HepG2 (cell line): ENCODE data around the gene GAL3ST3. TPM values are rescaled to one million over a fixed set of nuclear protein-coding genes. Genes with fewer than 3 reads are reported as not detected.

Source experiments
- ATAC-seq: fragments of 200-7000 bp; cut with Tn5 transposase; 3 replicates; pipeline ENCODE4 v1.9.1; 2020; ENCODE audit warnings: mild to moderate bottlenecking, moderate library complexity
- BruUV-seq: library from RNA; stranded (reverse); fragments of 400-500 nt; replicated peaks from 2 replicates; lab custom pipeline; 2021; lab: Mats Ljungman, UMichigan
- CTCF ChIA-PET: fragments of 300-600 bp; formaldehyde crosslinking; extraction: SDS; loops from one replicate; lab custom pipeline; 2021; ENCODE audit warnings: low total read pairs, inconsistent platforms, low intra/inter-chr PET ratio; lab: Yijun Ruan, JAX
- POLR2A ChIA-PET: fragments of 350-600 bp; sonication (Branson Sonifier 250); formaldehyde crosslinking; loops from one replicate; lab custom pipeline; 2020; ENCODE audit warnings: antibody characterized with exemption, inconsistent platforms; lab: Yijun Ruan, JAX
- DNase-seq: peaks from one replicate; pipeline ENCODE4 v3.0.0-alpha.2; 2015; ENCODE audit warnings: low spot score
- FAIRE-seq: peaks from 3 replicates; lab custom pipeline; 2011; peaks lifted over from hg19 to GRCh38; lab: Jason Lieb, UNC
- H2AFZ ChIP-seq: one replicate; pipeline ENCODE4 v1.6.1; 2011; ENCODE audit warnings: low read length, inconsistent platforms
- H3K27ac ChIP-seq: fragments of 300-600 bp; 3 replicates; pipeline ENCODE4 v1.8.0; 2011; ENCODE audit warnings: mixed run types, mild to moderate bottlenecking, mixed read lengths, low read length, inconsistent platforms; ENCODE audit not compliant: insufficient read depth; ENCODE audit errors: extremely low read length
- H3K27me3 ChIP-seq, 2 experiments: fragments of 200-600 bp in 1 of 2; 2 replicates in 1 of 2; 3 replicates in 1 of 2; pipeline versions ENCODE4 v1.6.0 to v1.8.0; 2011; ENCODE audit warnings: low read length in 2 of 2, mild to moderate bottlenecking in 2 of 2, moderate library complexity in 2 of 2, inconsistent platforms in 1 of 2; ENCODE audit not compliant: insufficient read depth in 2 of 2, control insufficient read depth in 1 of 2
- H3K36me3 ChIP-seq, 2 experiments: fragments of 200-600 bp in 1 of 2; replicated peaks in 1 of 2; 2 replicates in 1 of 2; 3 replicates in 1 of 2; pipeline versions ENCODE4 v1.5.1 to v1.8.0; 2011; ENCODE audit warnings: low read length in 2 of 2, inconsistent platforms in 1 of 2; ENCODE audit not compliant: insufficient read depth in 2 of 2, control insufficient read depth in 1 of 2
- H3K4me1 ChIP-seq: 2 replicates; pipeline ENCODE4 v1.5.1; 2012; ENCODE audit warnings: low read length, inconsistent platforms; ENCODE audit not compliant: insufficient read depth
- H3K4me2 ChIP-seq: 2 replicates; pipeline ENCODE4 v1.6.0; 2011; ENCODE audit warnings: low read depth, low read length, inconsistent platforms
- H3K4me3 ChIP-seq, 3 experiments: fragments of 200-600 bp in 1 of 3; sonication (generic), shearing (Covaris generic) in 1 of 3; replicated peaks in 1 of 3; 2 replicates each; pipeline ENCODE4 v1.5.1; 2011 to 2016; ENCODE audit warnings: low read length in 3 of 3, inconsistent platforms in 2 of 3, low read depth in 2 of 3, mild to moderate bottlenecking in 2 of 3, control low read depth in 1 of 3, mixed read lengths in 1 of 3; ENCODE audit not compliant: insufficient read depth in 1 of 3
- H3K79me2 ChIP-seq: one replicate; pipeline ENCODE4 v1.6.1; 2011; ENCODE audit warnings: low read length, inconsistent platforms; ENCODE audit not compliant: insufficient read depth
- H3K9ac ChIP-seq: 2 replicates; pipeline ENCODE4 v1.6.0; 2011; ENCODE audit warnings: mild to moderate bottlenecking, low read depth, low read length, inconsistent platforms; ENCODE audit not compliant: insufficient read depth
- H3K9me3 ChIP-seq: 2 replicates; pipeline ENCODE4 v1.5.1; 2012; ENCODE audit warnings: mild to moderate bottlenecking, low read length
- H4K20me1 ChIP-seq: 2 replicates; pipeline ENCODE4 v1.6.0; 2011; ENCODE audit warnings: inconsistent platforms, mild to moderate bottlenecking, low read length, moderate library complexity; ENCODE audit not compliant: insufficient read depth
- AGO2 ChIP-seq: fragments of 200-400 bp; formaldehyde crosslinking; optimal IDR thresholded peaks from 2 replicates; pipeline ENCODE3; 2017; ENCODE audit warnings: mild to moderate bottlenecking, low read depth, low read length, moderate library complexity
- BCLAF1 ChIP-seq: fragments of 450-650 bp; IDR thresholded peaks from 2 replicates; pipeline ENCODE4 v1.6.1; 2017; ENCODE audit warnings: mild to moderate bottlenecking
- DBP ChIP-seq: sonication (generic); formaldehyde crosslinking; IDR thresholded peaks from 2 replicates; pipeline ENCODE4 v1.4.0; 2020; ENCODE audit warnings: missing genetic modification reagents; ENCODE audit errors: not compliant biosample characterization
- FLYWCH1 ChIP-seq: sonication (generic); formaldehyde crosslinking; IDR thresholded peaks from 2 replicates; pipeline ENCODE4 v1.8.1; 2023; ENCODE audit warnings: mild to moderate bottlenecking, missing genetic modification reagents
- MAF1 ChIP-seq: sonication (generic); formaldehyde crosslinking; IDR thresholded peaks from 2 replicates; pipeline ENCODE4 v1.5.0; 2020; ENCODE audit warnings: missing genetic modification reagents, borderline replicate concordance
- RELA ChIP-seq: sonication (generic); formaldehyde crosslinking; IDR thresholded peaks from 2 replicates; pipeline ENCODE4 v1.4.0; 2020; ENCODE audit warnings: missing genetic modification reagents
- TCF7 ChIP-seq: sonication (generic); IDR thresholded peaks from 2 replicates; pipeline ENCODE4 v1.6.1; 2016; ENCODE audit warnings: antibody characterized with exemption, low read depth
- ZBTB21 ChIP-seq: sonication (generic); formaldehyde crosslinking; IDR thresholded peaks from 2 replicates; pipeline ENCODE4 v1.4.0; 2020; ENCODE audit warnings: missing genetic modification reagents
- ZGPAT ChIP-seq: IDR thresholded peaks from 2 replicates; pipeline ENCODE4 v1.6.1; 2016; ENCODE audit warnings: mild to moderate bottlenecking
- ZMAT3 ChIP-seq: sonication (generic); formaldehyde crosslinking; conservative IDR thresholded peaks from 2 replicates; pipeline ENCODE4 v1.7.0; 2021; ENCODE audit warnings: missing genetic modification reagents
- ZNF264 ChIP-seq: sonication (generic); formaldehyde crosslinking; IDR thresholded peaks from 2 replicates; pipeline ENCODE4 v1.4.0; 2020; ENCODE audit warnings: missing genetic modification reagents
- ZNF30 ChIP-seq: sonication (generic); formaldehyde crosslinking; IDR thresholded peaks from 2 replicates; pipeline ENCODE4 v1.5.0; 2020; ENCODE audit warnings: mild to moderate bottlenecking, missing genetic modification reagents
- ZNF784 ChIP-seq: sonication (generic); formaldehyde crosslinking; IDR thresholded peaks from 2 replicates; pipeline ENCODE4 v1.5.1; 2020; ENCODE audit warnings: missing genetic modification reagents, mild to moderate bottlenecking, borderline replicate concordance
- WGBS: methylation state at CpG from one replicate; pipeline ENCODE4 v1.1.6; 2017; ENCODE audit warnings: low lambda C conversion rate; 5-methylcytosine and 5-hydroxymethylcytosine counted together
- in situ Hi-C: cut with HindIII; loops from 2 replicates; pipeline ENCODE4 v1.10.0; 2017; ENCODE audit warnings: low pct_unique_long_range_greater_than_20kb; ENCODE audit not compliant: extremely low pct_ligation_motif_present
- intact Hi-C: fragments of 100-400 bp; cut with micrococcal nuclease; formaldehyde crosslinking; loops from one replicate; pipeline ENCODE4 v1.10.0; 2022; ENCODE audit not compliant: unreplicated experiment
- polyA plus RNA-seq, 8 experiments: library from polyadenylated mRNA; depleted of rRNA in 3 of 8; stranded (reverse) in 7 of 8; unstranded in 1 of 8; fragments of >200 nt; fragmentation: Illumina TruSeq in 4 of 8; extraction: Trizol in 4 of 8; gene quantifications; 2 replicates each; pipeline versions ENCODE4 v1.2.1 to v1.2.3, GENCODE V29; 2011 to 2016; ENCODE audit warnings: low read depth in 4 of 8, missing spikeins in 1 of 8, mixed read lengths in 1 of 8; ENCODE audit not compliant: insufficient read depth in 1 of 8
- total RNA-seq, 5 experiments: library from RNA; depleted of rRNA; stranded (reverse); fragments of >200 nt; fragmentation: Illumina TruSeq; extraction: Trizol; gene quantifications; 2 replicates each; pipeline ENCODE4 v1.2.3, GENCODE V29; 2016; ENCODE audit warnings: low read depth in 1 of 5

The GAL3ST3 gene
- total and polyA plus RNA-seq, 2 of the 13 experiments (the other 11 are each of a cell fraction or from before 2014, with no cell fraction given) = not detected

GRCh38 chr11:66007201-66007634 is 41.7 kb downstream of the GAL3ST3 start:
- TF ChIP-seq ZGPAT = no peak
- peak; percentile 13 for TF ChIP-seq AGO2
- TF ChIP-seq ZNF784 (CRISPR knock-in tag) = no peak

GRCh38 chr11:66006891-66007176 is 42.1 kb downstream of the GAL3ST3 start:
- Histone ChIP-seq H3K27me3 (peaks cover 4 to 17% of the 10 kb centered on the region in 2 experiments; a peak in 4 of 5 replicates), H3K9me3 (no peaks in the 10 kb centered on the region), H3K9ac (no peak overlapping the region), H3K4me3 (no peak overlapping the region), H3K36me3 (peaks cover 1 to 7% of the 10 kb centered on the region in 2 experiments; a peak in 3 of 5 replicates), H4K20me1 (no peaks in the 10 kb centered on the region), H3K27ac (no peak overlapping the region), H3K4me1 (peaks cover 31% of the 10 kb centered on the region), H2AFZ (no peak overlapping the region), H3K4me2 (no peak overlapping the region), H3K79me2 (peaks cover 11% of the 10 kb centered on the region)
- BruUV-seq = no TSS peak
- ChIA-PET CTCF (no interaction called here), POLR2A (interaction anchor here (0.6 kb wide), 1 partner anchor 13 kb away, joined by 4 read pairs; no protein-coding TSS in a partner anchor)
- DNase-seq (no peak), FAIRE-seq (no peak), ATAC-seq (no peak)
- WGBS = 90% methylated on average over 2 of the region's 4 CpGs
- intact Hi-C loops = no loop called here
- in situ Hi-C loops = no loop called here
- no peak for TF ChIP-seq ZNF30 (CRISPR knock-in tag)
- TF ChIP-seq TCF7 = no peak
- TF ChIP-seq FLYWCH1 = no peak
- no peak for TF ChIP-seq BCLAF1
- no peak for TF ChIP-seq ZBTB21 (CRISPR knock-in tag)
- TF ChIP-seq MAF1 (CRISPR knock-in tag) = no peak
- no peak for TF ChIP-seq RELA (CRISPR knock-in tag)
- TF ChIP-seq DBP = no peak
- TF ChIP-seq ZNF264 = no peak
- TF ChIP-seq ZMAT3 = no peak

More at GRCh38 chr11:66007201-66007634, 41.7 kb downstream of the GAL3ST3 start:
- H3K79me2 ChIP-seq = peaks cover 10% of the 10 kb centered on the region
- no peak overlapping the region for H3K4me3 ChIP-seq
- in situ Hi-C loops (no loop called here), intact Hi-C loops (no loop called here)
- H2AFZ ChIP-seq = no peak overlapping the region
- H3K4me1 ChIP-seq = peaks cover 31% of the 10 kb centered on the region
- ChIA-PET POLR2A (interaction anchor here (0.6 kb wide), 1 partner anchor 12 kb away, joined by 4 read pairs; no protein-coding TSS in a partner anchor), CTCF (no interaction called here)
- FAIRE-seq (no peak), ATAC-seq (peak; percentile 21), DNase-seq (no peak)
- no peak overlapping the region for H3K9ac ChIP-seq
- H4K20me1 ChIP-seq = no peaks in the 10 kb centered on the region
- no peak overlapping the region for H3K4me2 ChIP-seq
- no peaks in the 10 kb centered on the region for H3K9me3 ChIP-seq
- BruUV-seq = no TSS peak
- H3K36me3 ChIP-seq = peaks cover 1 to 7% of the 10 kb centered on the region in 2 experiments; a peak in 3 of 5 replicates
- 53% methylated on average over 3 of the region's 5 CpGs for WGBS
- no peak overlapping the region for H3K27ac ChIP-seq
- H3K27me3 ChIP-seq = peaks cover 4 to 20% of the 10 kb centered on the region in 2 experiments; a peak in 4 of 5 replicates
